GM12875 (cell line): ENCODE measurements around the gene MEIS3.
"Not testable (repeated sequence)": the region's sequence is repeated elsewhere in the genome, so short reads cannot be mapped to it uniquely, and the experiment has no call there.

Source experiments
- H3K4me3 ChIP-seq: one replicate; pipeline ENCODE4 v1.5.1; 2011; ENCODE audit warnings: low read depth, low read length, control low read depth
- CTCF ChIP-seq: IDR thresholded peaks from 2 replicates; pipeline ENCODE4 v1.5.1; 2011; ENCODE audit warnings: low read depth, mild to moderate bottlenecking, control low read depth, inconsistent platforms, low read length, moderate library complexity, borderline replicate concordance; ENCODE audit not compliant: insufficient read depth

MEIS3 gene

GRCh38 chr19:47391510-47392223 is 27.7 kb downstream of the MEIS3 start:
- TF ChIP-seq CTCF: peak; percentile 89
- H3K4me3 ChIP-seq: no peak overlapping the region

DNA sequence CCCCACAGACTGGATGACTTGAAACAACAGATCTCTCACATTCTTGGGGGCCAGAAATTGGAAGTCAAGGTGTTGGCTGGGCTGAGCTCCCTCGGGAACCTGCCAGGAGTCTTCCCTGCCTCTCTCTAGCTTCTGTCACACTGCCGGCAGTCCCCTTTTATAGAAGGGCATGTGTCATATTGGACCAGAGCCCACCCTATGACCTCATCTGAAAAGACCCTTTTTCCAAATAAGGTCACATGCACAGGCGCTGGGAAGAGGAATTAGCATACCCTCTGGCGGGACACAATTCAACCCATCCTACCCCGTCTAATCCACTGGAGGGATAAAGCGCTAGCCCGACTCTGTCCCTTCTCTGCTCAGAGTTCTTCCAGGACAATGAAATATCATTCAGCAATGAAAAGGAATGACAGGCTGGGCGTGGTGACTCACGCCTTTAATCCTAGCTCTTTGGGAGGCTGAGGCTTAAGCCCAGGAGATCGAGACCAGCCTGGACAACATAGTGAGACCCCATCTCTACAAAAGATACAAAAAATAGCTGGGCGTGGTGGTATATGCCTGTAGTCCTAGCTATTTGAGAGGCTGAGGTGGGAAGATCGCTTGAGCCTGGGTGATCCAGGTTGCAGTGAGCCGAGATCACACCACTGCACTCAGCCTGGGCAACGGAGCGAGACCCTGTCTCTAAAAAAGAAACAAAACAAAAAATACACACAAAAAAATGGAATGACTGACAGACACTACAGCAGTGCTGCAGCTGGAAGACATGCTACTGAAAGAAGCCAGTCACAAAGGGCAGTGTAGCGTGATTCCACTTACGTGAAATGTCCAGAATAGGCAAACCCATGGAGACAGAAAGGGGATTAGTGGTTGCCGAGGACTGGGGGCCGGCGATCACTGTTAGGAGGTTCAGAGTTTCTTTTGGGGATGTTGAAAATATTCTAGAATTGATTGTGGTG is 28.5 kb downstream of the MEIS3 start:
- TF ChIP-seq CTCF: no peak
- H3K4me3 ChIP-seq: no peak overlapping the region

DNA sequence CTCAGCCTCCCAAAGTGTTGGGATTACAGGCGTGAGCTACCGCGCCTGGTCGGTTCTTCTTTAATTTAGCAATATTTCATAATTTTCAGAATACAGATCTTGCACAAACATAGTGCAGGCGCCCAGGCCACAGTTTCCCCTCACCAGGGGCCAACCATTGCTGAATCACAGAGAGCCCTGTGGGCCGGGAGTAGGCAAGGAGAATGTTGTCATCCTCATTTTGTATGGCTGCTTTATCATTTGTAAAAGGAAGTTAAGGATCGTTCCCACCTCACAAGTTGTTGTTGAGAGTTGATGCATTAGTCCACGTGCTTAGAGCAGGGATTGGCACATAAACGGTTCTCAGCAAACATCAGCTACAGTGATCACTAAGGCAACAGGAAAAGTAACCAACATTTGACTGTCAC is 30.2 kb downstream of the MEIS3 start:
- no peak for TF ChIP-seq CTCF
- H3K4me3 ChIP-seq: no peak overlapping the region

GRCh38 chr19:47388721-47389120 is 30.6 kb downstream of the MEIS3 start:
- not testable (repeated sequence) for H3K4me3 ChIP-seq

GRCh38 chr19:47387623-47388022 is 31.7 kb downstream of the MEIS3 start:
- not testable (repeated sequence) for H3K4me3 ChIP-seq

DNA sequence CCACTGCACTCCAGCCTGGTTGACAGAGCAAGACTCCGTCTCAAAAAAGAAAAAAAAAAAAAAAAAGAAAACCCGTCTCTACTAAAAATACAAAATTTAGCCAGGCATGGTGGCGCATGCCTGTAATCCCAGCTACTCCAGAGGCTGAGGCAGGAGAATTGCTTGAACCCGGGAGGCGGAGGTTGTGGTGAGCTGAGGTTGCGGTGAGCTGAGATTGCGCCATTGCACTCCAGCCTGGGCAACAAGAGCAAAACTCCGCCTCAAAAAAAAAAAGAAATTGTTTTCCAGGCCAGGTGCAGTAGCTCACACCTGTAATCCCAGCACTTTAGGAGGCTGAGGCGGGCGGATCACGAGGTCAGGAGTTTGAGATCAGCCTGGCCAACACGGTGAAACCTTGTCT is 32.7 kb downstream of the MEIS3 start:
- H3K4me3 ChIP-seq: not testable (repeated sequence)

- H3K4me3 ChIP-seq: not testable (repeated sequence)
Measured at GRCh38 chr19:47384533-47384932, 34.8 kb downstream of the MEIS3 start.

GRCh38 chr19:47383890-47384289 is 35.4 kb downstream of the MEIS3 start:
- not testable (repeated sequence) for H3K4me3 ChIP-seq

DNA sequence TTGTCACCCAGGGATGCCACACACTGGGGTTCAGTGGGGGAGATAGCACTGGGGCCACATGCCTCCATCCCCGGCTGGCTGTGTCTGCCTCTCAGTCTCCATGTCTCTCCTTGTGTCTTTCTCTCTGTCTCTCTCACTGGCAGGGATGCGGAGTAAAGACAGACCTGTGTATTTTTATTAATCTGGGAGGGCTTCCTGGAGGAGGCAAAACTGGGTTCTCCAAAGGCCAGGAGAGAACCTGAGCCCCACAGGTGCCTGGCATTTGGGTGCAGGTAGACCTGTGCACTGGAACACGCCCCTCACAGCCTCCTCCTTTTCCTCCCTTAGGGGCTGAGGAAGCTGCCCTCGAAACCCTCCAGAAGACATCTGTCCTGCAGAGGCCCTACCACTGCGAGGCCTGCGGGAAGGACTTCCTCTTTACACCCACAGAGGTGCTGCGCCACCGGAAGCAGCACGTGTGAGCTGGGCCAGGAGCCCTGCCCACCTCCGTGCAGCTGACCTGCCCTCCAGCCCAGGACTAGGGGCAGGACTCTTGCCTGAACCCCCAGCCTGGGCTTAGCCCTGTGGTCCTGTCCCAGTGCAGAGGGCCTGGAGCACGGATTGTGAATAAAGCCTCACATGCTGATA is 37.6 kb downstream of the MEIS3 start:
- TF ChIP-seq CTCF: no peak
- no peak overlapping the region for H3K4me3 ChIP-seq
